DND-41 (cell line): ENCODE results near the gene LYPD3.

Experiments
- ATAC-seq: fragments of 200-7000 bp; cut with Tn5 transposase; 3 replicates; pipeline ENCODE4 v1.9.1; 2021; ENCODE audit warnings: low read depth; ENCODE audit not compliant: insufficient read depth
- DNase-seq: peaks from one replicate; pipeline ENCODE4 v3.0.0-alpha.2; 2020
- H2AFZ ChIP-seq: 2 replicates; pipeline ENCODE4 v1.6.0; 2012; ENCODE audit warnings: low read depth, low read length
- H3K27ac ChIP-seq: 2 replicates; pipeline ENCODE4 v1.5.1; 2012; ENCODE audit warnings: low read length, inconsistent platforms
- H3K27me3 ChIP-seq: fragments of 200-600 bp; sonication (generic); 2 replicates; pipeline ENCODE4 v1.6.0; 2012; ENCODE audit warnings: low read length, mild to moderate bottlenecking, inconsistent platforms; ENCODE audit not compliant: insufficient read depth, poor library complexity
- H3K36me3 ChIP-seq: 2 replicates; pipeline ENCODE4 v1.5.1; 2012; ENCODE audit warnings: low read length, inconsistent platforms; ENCODE audit not compliant: insufficient read depth
- H3K4me1 ChIP-seq: 2 replicates; pipeline ENCODE4 v1.5.1; 2012; ENCODE audit warnings: mild to moderate bottlenecking, low read length; ENCODE audit not compliant: insufficient read depth
- H3K4me2 ChIP-seq: 2 replicates; pipeline ENCODE4 v1.6.0; 2012; ENCODE audit warnings: mild to moderate bottlenecking, moderate library complexity, low read length, inconsistent platforms; ENCODE audit not compliant: insufficient read depth
- H3K4me3 ChIP-seq, 2 experiments: fragments of 200-600 bp in 1 of 2; shearing (Covaris generic) in 1 of 2; 2 replicates each; pipeline ENCODE4 v1.5.1; 2012 to 2016; ENCODE audit warnings: inconsistent platforms in 2 of 2, low read length in 2 of 2, mild to moderate bottlenecking in 2 of 2, low read depth in 1 of 2, moderate library complexity in 1 of 2
- H3K79me2 ChIP-seq: 2 replicates; pipeline ENCODE4 v1.6.0; 2012; ENCODE audit warnings: low read length, inconsistent platforms; ENCODE audit not compliant: insufficient read depth
- H3K9ac ChIP-seq: 2 replicates; pipeline ENCODE4 v1.6.0; 2012; ENCODE audit warnings: low read depth, mild to moderate bottlenecking, inconsistent platforms, low read length, moderate library complexity
- H3K9me3 ChIP-seq: 2 replicates; pipeline ENCODE4 v1.5.1; 2012; ENCODE audit warnings: low read length, moderate library complexity, mild to moderate bottlenecking, inconsistent platforms; ENCODE audit not compliant: insufficient read depth, severe bottlenecking
- H4K20me1 ChIP-seq: 2 replicates; pipeline ENCODE4 v1.6.0; 2012; ENCODE audit warnings: low read length; ENCODE audit not compliant: insufficient read depth
- CTCF ChIP-seq: IDR thresholded peaks from 2 replicates; pipeline ENCODE4 v1.5.1; 2012; ENCODE audit warnings: borderline replicate concordance, low read length, moderate library complexity, mild to moderate bottlenecking; ENCODE audit not compliant: poor library complexity, severe bottlenecking; ENCODE audit errors: extremely low read depth
- EZH2 ChIP-seq: IDR thresholded peaks from 3 replicates; pipeline ENCODE4 v1.6.1; 2012; ENCODE audit warnings: borderline replicate concordance, low read depth, mild to moderate bottlenecking, moderate library complexity, low read length, inconsistent platforms; ENCODE audit not compliant: severe bottlenecking

LYPD3 gene

GRCh38 chr19:43479961-43480561, 14.7 kb upstream of the LYPD3 start:
- Histone ChIP-seq H4K20me1 (no peaks in the 10 kb centered on the region), H2AFZ (no peak overlapping the region), H3K79me2 (no peaks in the 10 kb centered on the region), H3K9ac (no peak overlapping the region), H3K27me3 (no peaks in the 10 kb centered on the region), H3K4me3 (no peak overlapping the region), H3K27ac (no peak overlapping the region), H3K4me1 (no peaks in the 10 kb centered on the region), H3K36me3 (no peaks in the 10 kb centered on the region), H3K9me3 (no peaks in the 10 kb centered on the region), H3K4me2 (no peak overlapping the region)
- DNase-seq (no peak), ATAC-seq (no peak)
- TF ChIP-seq EZH2: no peak
- no peak for TF ChIP-seq CTCF

GRCh38 chr19:43479226-43479625, 13.8 kb upstream of the LYPD3 start:
- ATAC-seq: no peak

DNA sequence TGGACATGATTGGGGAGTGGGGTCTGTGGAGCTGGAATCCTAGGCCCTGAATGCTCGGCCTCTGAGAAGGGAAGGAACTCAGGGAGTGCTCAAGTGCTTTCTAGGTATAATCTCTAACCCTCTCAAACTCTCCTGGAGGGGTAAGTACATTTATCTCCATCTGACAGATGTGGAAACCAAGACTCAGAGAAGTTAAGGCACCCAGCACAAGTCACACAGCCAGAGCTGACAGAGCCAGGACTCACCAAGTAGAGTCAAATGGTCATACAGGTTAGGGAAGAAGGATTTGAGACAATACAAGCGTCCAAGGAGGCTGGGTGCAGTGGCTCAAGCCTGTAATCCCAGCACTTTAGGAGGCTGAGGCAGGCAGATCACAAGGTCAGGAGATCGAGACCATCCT, 12.9 kb upstream of the LYPD3 start:
- no peak for TF ChIP-seq EZH2
- TF ChIP-seq CTCF: no peak
- no peak overlapping the region for H3K4me2 ChIP-seq
- ATAC-seq: no peak

More at GRCh38 chr19:43479226-43479625, 13.8 kb upstream of the LYPD3 start:
- Histone ChIP-seq H3K4me2 (no peak overlapping the region), H3K27ac (no peak overlapping the region), H3K36me3 (no peaks in the 10 kb centered on the region), H3K9ac (no peak overlapping the region), H4K20me1 (no peaks in the 10 kb centered on the region), H3K4me1 (no peaks in the 10 kb centered on the region), H2AFZ (no peak overlapping the region), H3K9me3 (no peaks in the 10 kb centered on the region), H3K79me2 (no peaks in the 10 kb centered on the region), H3K4me3 (no peak overlapping the region), H3K27me3 (no peaks in the 10 kb centered on the region)
- no peak for DNase-seq
- TF ChIP-seq CTCF: no peak
- TF ChIP-seq EZH2: no peak

DNA sequence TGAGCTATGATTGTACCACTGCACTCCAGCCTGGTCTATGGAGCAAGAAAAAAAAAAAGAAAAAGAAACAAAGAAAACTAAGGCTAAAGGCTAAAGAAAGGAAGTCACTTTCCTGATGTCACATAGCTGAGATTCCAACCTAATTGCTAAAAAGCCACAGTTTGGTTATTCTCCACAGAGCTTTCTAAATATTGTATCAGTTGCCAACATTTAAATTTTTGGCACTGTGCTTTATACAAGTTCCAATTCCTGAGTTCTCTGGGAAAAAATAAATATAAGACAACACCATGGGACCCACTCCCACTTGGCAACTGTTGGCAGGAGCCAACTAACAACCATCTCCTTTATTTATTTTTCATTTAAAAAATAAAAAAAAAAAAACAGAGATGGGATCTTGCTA, 11.2 kb upstream of the LYPD3 start:
- DNase-seq: no peak
- H3K4me3 ChIP-seq: no peak overlapping the region
- no peak overlapping the region for H3K4me2 ChIP-seq
- H3K27ac ChIP-seq: no peak overlapping the region
- no peaks in the 10 kb centered on the region for H4K20me1 ChIP-seq
- ATAC-seq: no peak
- H3K79me2 ChIP-seq: no peaks in the 10 kb centered on the region
- no peak overlapping the region for H2AFZ ChIP-seq
- H3K27me3 ChIP-seq: no peaks in the 10 kb centered on the region
- TF ChIP-seq EZH2 (no peak), CTCF (no peak)
- H3K9ac ChIP-seq: no peak overlapping the region
- no peaks in the 10 kb centered on the region for H3K36me3 ChIP-seq
- no peaks in the 10 kb centered on the region for H3K9me3 ChIP-seq
- H3K4me1 ChIP-seq: no peaks in the 10 kb centered on the region

More for the DNA sequence above, 12.9 kb upstream of the LYPD3 start:
- no peak overlapping the region for H3K4me3 ChIP-seq
- no peaks in the 10 kb centered on the region for H3K4me1 ChIP-seq
- no peaks in the 10 kb centered on the region for H3K79me2 ChIP-seq
- H2AFZ ChIP-seq: no peak overlapping the region
- no peak for DNase-seq
- H3K9me3 ChIP-seq: no peaks in the 10 kb centered on the region
- H3K36me3 ChIP-seq: no peaks in the 10 kb centered on the region
- no peak overlapping the region for H3K27ac ChIP-seq
- H3K27me3 ChIP-seq: no peaks in the 10 kb centered on the region
- H4K20me1 ChIP-seq: no peaks in the 10 kb centered on the region
- H3K9ac ChIP-seq: no peak overlapping the region
